Liver (tissue), 9 donors: ENCODE measurements around the gene MYOM1. TPM values are rescaled to one million over a fixed set of nuclear protein-coding genes. Genes with fewer than 3 reads are reported as not detected.

Experiments
- DNase-seq: peaks from one replicate; pipeline ENCODE4 v3.0.0-alpha.2; 2017; ENCODE audit warnings: low spot score
- H3K27ac ChIP-seq, 2 donors: one replicate each; pipeline ENCODE4 v1.7.0; 2013; ENCODE audit warnings: inconsistent platforms in 2 of 2, low read length in 2 of 2, control low read depth in 1 of 2, low read depth in 1 of 2, mild to moderate bottlenecking in 1 of 2
- H3K27me3 ChIP-seq, 4 donors: one replicate each; pipeline versions ENCODE4 v1.6.1 to v1.7.0; 2013; ENCODE audit warnings: low read length in 3 of 4, inconsistent platforms in 1 of 4, mild to moderate bottlenecking in 1 of 4, moderate library complexity in 1 of 4; ENCODE audit not compliant: control insufficient read depth in 4 of 4, insufficient read depth in 4 of 4
- H3K36me3 ChIP-seq, 4 donors: one replicate each; pipeline versions ENCODE4 v1.6.1 to v1.7.0; 2013; ENCODE audit warnings: low read length in 3 of 4, mild to moderate bottlenecking in 3 of 4, low read depth in 1 of 4, moderate library complexity in 1 of 4; ENCODE audit not compliant: control insufficient read depth in 4 of 4, insufficient read depth in 3 of 4
- H3K4me1 ChIP-seq, 4 donors: one replicate each; pipeline versions ENCODE4 v1.6.1 to v1.7.0; 2013; ENCODE audit warnings: low read length in 3 of 4, mild to moderate bottlenecking in 3 of 4, moderate library complexity in 1 of 4; ENCODE audit not compliant: control insufficient read depth in 4 of 4, insufficient read depth in 4 of 4
- H3K4me3 ChIP-seq, 3 donors: one replicate each; pipeline versions ENCODE4 v1.6.1 to v1.7.0; 2013; ENCODE audit warnings: low read length in 3 of 3, control low read depth in 1 of 3, low read depth in 1 of 3, mild to moderate bottlenecking in 1 of 3
- H3K9ac ChIP-seq, 2 donors: one replicate each; pipeline ENCODE4 v1.7.0; 2013; ENCODE audit warnings: low read length in 2 of 2, mild to moderate bottlenecking in 2 of 2, moderate library complexity in 2 of 2, control low read depth in 1 of 2, low read depth in 1 of 2
- H3K9me3 ChIP-seq, 4 donors: one replicate each; pipeline versions ENCODE4 v1.6.1 to v1.7.0; 2013; ENCODE audit warnings: low read length in 3 of 4; ENCODE audit not compliant: control insufficient read depth in 4 of 4
- EGR1 ChIP-seq, 2 donors: IDR thresholded peaks; 2 replicates each; pipeline ENCODE4 v1.6.1; 2016 to 2018; ENCODE audit warnings: antibody characterized with exemption in 2 of 2, low read depth in 2 of 2
- FOXA1 ChIP-seq: IDR thresholded peaks from 2 replicates; pipeline ENCODE4 v1.6.1; 2016; ENCODE audit warnings: antibody characterized with exemption
- FOXA2 ChIP-seq: IDR thresholded peaks from 2 replicates; pipeline ENCODE4 v1.6.1; 2016; ENCODE audit warnings: antibody characterized with exemption
- GABPA ChIP-seq, 2 donors: IDR thresholded peaks in 1 of 2; conservative IDR thresholded peaks in 1 of 2; 2 replicates each; pipeline ENCODE4 v1.6.1; 2016; ENCODE audit warnings: antibody characterized with exemption in 2 of 2, mild to moderate bottlenecking in 1 of 2, moderate library complexity in 1 of 2
- HNF4A ChIP-seq, 2 donors: conservative IDR thresholded peaks; 2 replicates each; pipeline ENCODE4 v1.6.1; 2016; ENCODE audit warnings: antibody characterized with exemption in 2 of 2, mild to moderate bottlenecking in 2 of 2
- HNF4G ChIP-seq: IDR thresholded peaks from 2 replicates; pipeline ENCODE4 v1.6.1; 2016; ENCODE audit warnings: antibody characterized with exemption
- JUND ChIP-seq, 2 donors: IDR thresholded peaks; 2 replicates each; pipeline ENCODE4 v1.6.1; 2016; ENCODE audit warnings: antibody characterized with exemption in 2 of 2
- NR2F2 ChIP-seq: IDR thresholded peaks from 2 replicates; pipeline ENCODE4 v1.6.1; 2016; ENCODE audit warnings: antibody characterized with exemption
- RAD21 ChIP-seq, 2 donors: IDR thresholded peaks; 2 replicates each; pipeline ENCODE4 v1.6.1; 2016; ENCODE audit warnings: antibody characterized with exemption in 2 of 2, mild to moderate bottlenecking in 2 of 2
- SP1 ChIP-seq: IDR thresholded peaks from 2 replicates; pipeline ENCODE4 v1.6.1; 2018; ENCODE audit warnings: antibody characterized with exemption, mild to moderate bottlenecking
- TAF1 ChIP-seq: conservative IDR thresholded peaks from 2 replicates; pipeline ENCODE4 v1.6.1; 2016; ENCODE audit warnings: antibody characterized with exemption, mild to moderate bottlenecking
- YY1 ChIP-seq: IDR thresholded peaks from 2 replicates; pipeline ENCODE4 v1.6.1; 2016; ENCODE audit warnings: antibody characterized with exemption, mild to moderate bottlenecking
- WGBS: extraction: QIAGEN DNeasy Blood & Tissue Kit; methylation state at CpG from one replicate; pipeline ENCODE4 v1.1.7; 2013; 5-methylcytosine and 5-hydroxymethylcytosine counted together
- polyA plus RNA-seq, 2 donors: library from polyadenylated mRNA; stranded (reverse) in 1 of 2; unstranded in 1 of 2; fragments of 200-250 nt in 1 of 2; fragments of >200 nt in 1 of 2; fragmentation: Nextera tagmentation in 1 of 2; extraction: Ambion mirVana in 1 of 2; gene quantifications; one replicate each; pipeline versions ENCODE4 v1.2.1 to v1.2.3, GENCODE V29; 2013 to 2015
- total RNA-seq, 2 donors: library from RNA; depleted of rRNA; stranded (reverse); fragments of >200 nt; gene quantifications; one replicate each; pipeline ENCODE4 v1.2.3, GENCODE V29; 2014
- TF ChIP-seq, protein P1 (sequence below): fragments of 150-350 bp; IDR thresholded peaks from 2 replicates; pipeline ENCODE4 v1.5.1; 2017; ENCODE audit warnings: improper control_type of control experiment, low read depth, low read length; ENCODE audit not compliant: missing input control
- TF ChIP-seq, protein P2 (sequence below): IDR thresholded peaks from 2 replicates; pipeline ENCODE4 v1.6.1; 2016; ENCODE audit warnings: antibody characterized with exemption
- TF ChIP-seq, protein P3 (sequence below): IDR thresholded peaks from 2 replicates; pipeline ENCODE4 v1.6.1; 2016; ENCODE audit warnings: antibody characterized with exemption
- TF ChIP-seq, protein P4 (sequence below): IDR thresholded peaks from 2 replicates; pipeline ENCODE4 v1.6.1; 2016; ENCODE audit warnings: antibody characterized with exemption, mild to moderate bottlenecking
- TF ChIP-seq, protein P5 (sequence below): IDR thresholded peaks from 2 replicates; pipeline ENCODE4 v1.6.1; 2016; ENCODE audit warnings: antibody characterized with exemption
- donor health status: healthy.
- donor health status: healthy.
- donor health status: healthy.
- donor health status: healthy.
- donor health status: healthy.

Gene MYOM1
- total and polyA plus RNA-seq, 4 donors = 10.1 to 48.4 (median 21.3) TPM

DNA sequence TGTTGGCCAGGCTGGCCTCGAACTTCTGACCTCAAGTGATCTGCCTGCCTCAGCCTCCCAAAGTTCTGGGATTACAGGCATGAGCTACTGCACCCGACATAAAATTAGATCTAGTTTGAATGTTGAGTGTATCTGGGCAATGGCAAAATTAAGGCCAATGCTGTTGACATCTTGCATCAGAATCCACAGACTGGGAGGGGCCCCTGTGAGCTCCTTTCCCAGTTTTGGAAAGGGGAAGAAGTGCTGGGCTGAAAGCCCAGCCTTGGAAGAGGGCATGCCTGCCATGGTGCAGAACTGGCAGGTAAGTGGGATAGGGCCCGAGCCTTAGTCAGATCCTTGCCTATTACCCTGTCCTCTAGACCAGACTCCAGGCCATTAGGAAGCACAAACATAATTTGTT lies 4.5 kb upstream of the MYOM1 start:
- H3K36me3 ChIP-seq = no peaks in the 10 kb centered on the region
- no peak for TF ChIP-seq YY1
- TF ChIP-seq, protein P1, sequence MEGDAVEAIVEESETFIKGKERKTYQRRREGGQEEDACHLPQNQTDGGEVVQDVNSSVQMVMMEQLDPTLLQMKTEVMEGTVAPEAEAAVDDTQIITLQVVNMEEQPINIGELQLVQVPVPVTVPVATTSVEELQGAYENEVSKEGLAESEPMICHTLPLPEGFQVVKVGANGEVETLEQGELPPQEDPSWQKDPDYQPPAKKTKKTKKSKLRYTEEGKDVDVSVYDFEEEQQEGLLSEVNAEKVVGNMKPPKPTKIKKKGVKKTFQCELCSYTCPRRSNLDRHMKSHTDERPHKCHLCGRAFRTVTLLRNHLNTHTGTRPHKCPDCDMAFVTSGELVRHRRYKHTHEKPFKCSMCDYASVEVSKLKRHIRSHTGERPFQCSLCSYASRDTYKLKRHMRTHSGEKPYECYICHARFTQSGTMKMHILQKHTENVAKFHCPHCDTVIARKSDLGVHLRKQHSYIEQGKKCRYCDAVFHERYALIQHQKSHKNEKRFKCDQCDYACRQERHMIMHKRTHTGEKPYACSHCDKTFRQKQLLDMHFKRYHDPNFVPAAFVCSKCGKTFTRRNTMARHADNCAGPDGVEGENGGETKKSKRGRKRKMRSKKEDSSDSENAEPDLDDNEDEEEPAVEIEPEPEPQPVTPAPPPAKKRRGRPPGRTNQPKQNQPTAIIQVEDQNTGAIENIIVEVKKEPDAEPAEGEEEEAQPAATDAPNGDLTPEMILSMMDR = no peak
- TF ChIP-seq, protein P2, sequence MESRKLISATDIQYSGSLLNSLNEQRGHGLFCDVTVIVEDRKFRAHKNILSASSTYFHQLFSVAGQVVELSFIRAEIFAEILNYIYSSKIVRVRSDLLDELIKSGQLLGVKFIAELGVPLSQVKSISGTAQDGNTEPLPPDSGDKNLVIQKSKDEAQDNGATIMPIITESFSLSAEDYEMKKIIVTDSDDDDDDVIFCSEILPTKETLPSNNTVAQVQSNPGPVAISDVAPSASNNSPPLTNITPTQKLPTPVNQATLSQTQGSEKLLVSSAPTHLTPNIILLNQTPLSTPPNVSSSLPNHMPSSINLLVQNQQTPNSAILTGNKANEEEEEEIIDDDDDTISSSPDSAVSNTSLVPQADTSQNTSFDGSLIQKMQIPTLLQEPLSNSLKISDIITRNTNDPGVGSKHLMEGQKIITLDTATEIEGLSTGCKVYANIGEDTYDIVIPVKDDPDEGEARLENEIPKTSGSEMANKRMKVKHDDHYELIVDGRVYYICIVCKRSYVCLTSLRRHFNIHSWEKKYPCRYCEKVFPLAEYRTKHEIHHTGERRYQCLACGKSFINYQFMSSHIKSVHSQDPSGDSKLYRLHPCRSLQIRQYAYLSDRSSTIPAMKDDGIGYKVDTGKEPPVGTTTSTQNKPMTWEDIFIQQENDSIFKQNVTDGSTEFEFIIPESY = no peak
- no peak for TF ChIP-seq TAF1
- no peak for DNase-seq
- H3K4me3 ChIP-seq = no peak overlapping the region
- 91% methylated on average over 3 of the region's 3 CpGs for WGBS
- H3K9me3 ChIP-seq = no peaks in the 10 kb centered on the region
- H3K4me1 ChIP-seq = peaks cover 2 to 6% (median 4%) of the 10 kb centered on the region in 4 donors
- no peak overlapping the region for H3K9ac ChIP-seq
- H3K27me3 ChIP-seq = no peaks in the 10 kb centered on the region
- H3K27ac ChIP-seq = no peak overlapping the region

DNA sequence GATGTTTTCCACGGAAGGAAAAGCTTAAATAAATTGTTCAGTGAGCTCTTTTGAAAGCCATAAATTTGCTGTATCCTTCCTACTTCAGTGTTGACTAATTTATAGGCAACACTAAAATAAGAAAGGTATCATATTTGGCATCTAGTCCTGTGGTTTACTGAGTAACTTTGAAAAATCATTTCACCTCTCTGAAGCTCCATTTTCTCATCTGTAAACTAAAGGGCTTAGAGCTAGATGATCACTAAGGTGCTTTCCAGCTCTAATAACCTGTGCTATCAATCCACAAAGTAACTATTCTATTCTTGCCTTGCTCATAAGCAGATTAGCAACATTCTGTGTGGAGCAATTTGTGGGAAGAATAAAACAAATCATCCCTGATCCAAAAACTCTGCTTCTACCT lies 3.6 kb upstream of the MYOM1 start:
- no peaks in the 10 kb centered on the region for H3K27me3 ChIP-seq
- no peak overlapping the region for H3K9ac ChIP-seq
- TF ChIP-seq, protein P3, sequence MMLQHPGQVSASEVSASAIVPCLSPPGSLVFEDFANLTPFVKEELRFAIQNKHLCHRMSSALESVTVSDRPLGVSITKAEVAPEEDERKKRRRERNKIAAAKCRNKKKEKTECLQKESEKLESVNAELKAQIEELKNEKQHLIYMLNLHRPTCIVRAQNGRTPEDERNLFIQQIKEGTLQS = no peak
- no peak for TF ChIP-seq FOXA2
- TF ChIP-seq FOXA1 = no peak
- no peak for TF ChIP-seq NR2F2
- TF ChIP-seq, protein P1 = no peak
- TF ChIP-seq YY1 = peak; percentile 16
- no peak for TF ChIP-seq EGR1 (IDR thresholded peaks at IDR 0.05; ENCODE audit: low read depth in 2 of 2)
- no peak for TF ChIP-seq GABPA (IDR thresholded peaks at IDR 0.05 in 1 of 2, conservative IDR thresholded peaks at IDR 0.05 in 1 of 2)
- no peak for TF ChIP-seq JUND (IDR thresholded peaks at IDR 0.05)
- no peak overlapping the region for H3K4me3 ChIP-seq
- H3K4me1 ChIP-seq = peaks cover 3 to 7% (median 4%) of the 10 kb centered on the region in 4 donors
- no peak overlapping the region for H3K27ac ChIP-seq
- no peaks in the 10 kb centered on the region for H3K9me3 ChIP-seq
- H3K36me3 ChIP-seq = no peaks in the 10 kb centered on the region
- DNase-seq = no peak
- WGBS = 79% methylated on average over 1 of the region's 1 CpG

DNA sequence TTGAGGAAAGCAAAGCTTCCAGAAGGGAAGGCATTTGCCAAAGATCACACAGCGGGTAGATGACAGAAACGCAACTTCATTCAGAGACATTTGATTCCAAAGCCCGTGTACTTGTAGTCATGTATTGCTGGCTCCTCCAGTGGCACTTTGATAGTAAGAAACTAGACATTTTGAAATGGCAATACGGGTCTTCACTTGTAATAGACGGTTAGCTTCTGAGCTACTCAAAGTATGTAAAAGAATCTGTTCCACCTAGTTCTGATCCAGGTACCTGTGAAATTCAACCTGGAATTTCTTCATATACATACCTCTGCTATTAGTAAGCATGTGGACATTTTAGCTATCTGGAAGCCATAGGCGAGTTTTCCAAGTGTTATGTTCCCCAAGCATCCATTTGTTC lies 1.7 kb upstream of the MYOM1 start:
- Histone ChIP-seq H3K36me3 (no peaks in the 10 kb centered on the region), H3K27me3 (no peaks in the 10 kb centered on the region), H3K9me3 (no peaks in the 10 kb centered on the region), H3K9ac (no peak overlapping the region), H3K4me1 (peaks cover 3 to 11% (median 4%) of the 10 kb centered on the region in 4 donors), H3K4me3 (no peak overlapping the region), H3K27ac (no peak overlapping the region)
- WGBS = 97% methylated on average over 6 of the region's 6 CpGs
- no peak for DNase-seq
- TF ChIP-seq NR2F2 = no peak
- no peak for TF ChIP-seq SP1
- no peak for TF ChIP-seq HNF4A (conservative IDR thresholded peaks at IDR 0.05)
- no peak for TF ChIP-seq FOXA2
- TF ChIP-seq, protein P4, sequence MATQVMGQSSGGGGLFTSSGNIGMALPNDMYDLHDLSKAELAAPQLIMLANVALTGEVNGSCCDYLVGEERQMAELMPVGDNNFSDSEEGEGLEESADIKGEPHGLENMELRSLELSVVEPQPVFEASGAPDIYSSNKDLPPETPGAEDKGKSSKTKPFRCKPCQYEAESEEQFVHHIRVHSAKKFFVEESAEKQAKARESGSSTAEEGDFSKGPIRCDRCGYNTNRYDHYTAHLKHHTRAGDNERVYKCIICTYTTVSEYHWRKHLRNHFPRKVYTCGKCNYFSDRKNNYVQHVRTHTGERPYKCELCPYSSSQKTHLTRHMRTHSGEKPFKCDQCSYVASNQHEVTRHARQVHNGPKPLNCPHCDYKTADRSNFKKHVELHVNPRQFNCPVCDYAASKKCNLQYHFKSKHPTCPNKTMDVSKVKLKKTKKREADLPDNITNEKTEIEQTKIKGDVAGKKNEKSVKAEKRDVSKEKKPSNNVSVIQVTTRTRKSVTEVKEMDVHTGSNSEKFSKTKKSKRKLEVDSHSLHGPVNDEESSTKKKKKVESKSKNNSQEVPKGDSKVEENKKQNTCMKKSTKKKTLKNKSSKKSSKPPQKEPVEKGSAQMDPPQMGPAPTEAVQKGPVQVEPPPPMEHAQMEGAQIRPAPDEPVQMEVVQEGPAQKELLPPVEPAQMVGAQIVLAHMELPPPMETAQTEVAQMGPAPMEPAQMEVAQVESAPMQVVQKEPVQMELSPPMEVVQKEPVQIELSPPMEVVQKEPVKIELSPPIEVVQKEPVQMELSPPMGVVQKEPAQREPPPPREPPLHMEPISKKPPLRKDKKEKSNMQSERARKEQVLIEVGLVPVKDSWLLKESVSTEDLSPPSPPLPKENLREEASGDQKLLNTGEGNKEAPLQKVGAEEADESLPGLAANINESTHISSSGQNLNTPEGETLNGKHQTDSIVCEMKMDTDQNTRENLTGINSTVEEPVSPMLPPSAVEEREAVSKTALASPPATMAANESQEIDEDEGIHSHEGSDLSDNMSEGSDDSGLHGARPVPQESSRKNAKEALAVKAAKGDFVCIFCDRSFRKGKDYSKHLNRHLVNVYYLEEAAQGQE = no peak
- TF ChIP-seq HNF4G = no peak
- no peak for TF ChIP-seq GABPA (IDR thresholded peaks at IDR 0.05 in 1 of 2, conservative IDR thresholded peaks at IDR 0.05 in 1 of 2)
- TF ChIP-seq YY1 = no peak
- no peak for TF ChIP-seq FOXA1
- no peak for TF ChIP-seq RAD21 (IDR thresholded peaks at IDR 0.05)
- TF ChIP-seq EGR1 (IDR thresholded peaks at IDR 0.05; ENCODE audit: low read depth in 2 of 2) = no peak
- TF ChIP-seq, protein P3 = no peak
- TF ChIP-seq JUND (IDR thresholded peaks at IDR 0.05) = no peak
- TF ChIP-seq, protein P5, sequence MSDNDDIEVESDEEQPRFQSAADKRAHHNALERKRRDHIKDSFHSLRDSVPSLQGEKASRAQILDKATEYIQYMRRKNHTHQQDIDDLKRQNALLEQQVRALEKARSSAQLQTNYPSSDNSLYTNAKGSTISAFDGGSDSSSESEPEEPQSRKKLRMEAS = no peak
- no peak for TF ChIP-seq TAF1
